ENCODE measurements around the gene SKAP1.

- TF ChIP-seq CTCF (IDR thresholded peaks at IDR 0.05) (no peak), POLR2A (IDR thresholded peaks at IDR 0.05) (no peak)
These were observed 268.7 kb downstream of the SKAP1 start for GRCh38 chr17:48161127-48161905.

Measured in heart left ventricle (tissue), 13 donors.